K562 (cell line): ENCODE results near the gene CNKSR3. TPM values are rescaled to one million over a fixed set of nuclear protein-coding genes. Genes with fewer than 3 reads are reported as not detected.

Experiments used
- ATAC-seq: fragments of 200-7000 bp; cut with Tn5 transposase; 3 replicates; pipeline ENCODE4 v1.9.1; 2020; ENCODE audit warnings: moderate library complexity
- BruUV-seq: library from RNA; stranded (reverse); fragments of 400-500 nt; replicated peaks from 2 replicates; lab custom pipeline; 2021; lab: Mats Ljungman, UMichigan
- CTCF ChIA-PET: fragments of 300-600 bp; formaldehyde crosslinking; extraction: SDS; loops from one replicate; lab custom pipeline; 2021; ENCODE audit warnings: low intra/inter-chr PET ratio; lab: Yijun Ruan, JAX
- POLR2A ChIA-PET: fragments of 300-600, 350-650 bp; sonication (Branson Sonifier 250); formaldehyde crosslinking; extraction: SDS; loops from one replicate; lab custom pipeline; 2021; ENCODE audit warnings: antibody characterized with exemption, inconsistent platforms; lab: Yijun Ruan, JAX
- DNase-seq, 4 experiments: peaks; one replicate each; pipeline versions ENCODE4 v3.0.0 to v3.0.0-alpha.2; 2011 to 2018; ENCODE audit warnings: low spot score in 3 of 4, mixed read lengths in 3 of 4; ENCODE audit errors: extremely low read depth in 1 of 4
- FAIRE-seq: peaks from 2 replicates; lab custom pipeline; 2011; peaks lifted over from hg19 to GRCh38; lab: Jason Lieb, UNC
- H2AFZ ChIP-seq: 2 replicates; pipeline ENCODE4 v1.6.0; 2011; ENCODE audit warnings: low read depth, low read length, control low read depth, inconsistent platforms
- H3K27ac ChIP-seq: fragments of 200-600 bp; 3 replicates; pipeline ENCODE4 v1.8.0; 2011; ENCODE audit warnings: low read depth, mild to moderate bottlenecking, control low read depth, inconsistent platforms, low read length, moderate library complexity, mixed read lengths; ENCODE audit errors: extremely low read depth
- H3K27me3 ChIP-seq, 2 experiments: fragments of 300-600 bp in 1 of 2; 2 replicates in 1 of 2; 3 replicates in 1 of 2; pipeline versions ENCODE4 v1.6.0 to v1.8.0; 2011; ENCODE audit warnings: inconsistent platforms in 2 of 2, low read length in 2 of 2, mild to moderate bottlenecking in 1 of 2, mixed read lengths in 1 of 2, moderate library complexity in 1 of 2; ENCODE audit not compliant: control insufficient read depth in 2 of 2, insufficient read depth in 2 of 2
- H3K36me3 ChIP-seq: fragments of 300-600 bp; 3 replicates; pipeline ENCODE4 v1.8.0; 2011; ENCODE audit warnings: mild to moderate bottlenecking, low read length, inconsistent platforms; ENCODE audit not compliant: control insufficient read depth, insufficient read depth
- H3K4me1 ChIP-seq, 2 experiments: fragments of 200-600 bp in 1 of 2; replicated peaks in 1 of 2; 2 replicates in 1 of 2; 3 replicates in 1 of 2; pipeline versions ENCODE4 v1.5.1 to v1.8.0; 2011; ENCODE audit warnings: inconsistent platforms in 2 of 2, low read length in 2 of 2, mild to moderate bottlenecking in 1 of 2, mixed read lengths in 1 of 2, moderate library complexity in 1 of 2; ENCODE audit not compliant: control insufficient read depth in 2 of 2, insufficient read depth in 2 of 2
- H3K4me2 ChIP-seq: 2 replicates; pipeline ENCODE4 v1.6.1; 2011; ENCODE audit warnings: low read length, control low read depth, inconsistent platforms, mixed read lengths; ENCODE audit not compliant: insufficient read depth
- H3K4me3 ChIP-seq: fragments of 200-600 bp; sonication (generic), shearing (Covaris generic); 2 replicates; pipeline ENCODE4 v1.5.1; 2016; ENCODE audit warnings: control low read depth, inconsistent platforms
- H3K79me2 ChIP-seq: fragments of 200-600 bp; 3 replicates; pipeline ENCODE4 v1.8.0; 2011; ENCODE audit warnings: low read length, inconsistent platforms; ENCODE audit not compliant: control insufficient read depth, insufficient read depth
- H3K9ac ChIP-seq, 2 experiments: 2 replicates each; pipeline versions ENCODE4 v1.6.0 to v1.6.1; 2011; ENCODE audit warnings: low read depth in 2 of 2, low read length in 2 of 2, control low read depth in 1 of 2, inconsistent platforms in 1 of 2, mild to moderate bottlenecking in 1 of 2, mixed read lengths in 1 of 2; ENCODE audit not compliant: insufficient read depth in 1 of 2
- H3K9me1 ChIP-seq: one replicate; pipeline ENCODE4 v1.6.0; 2011; ENCODE audit warnings: inconsistent platforms, mild to moderate bottlenecking, low read length, moderate library complexity; ENCODE audit not compliant: control insufficient read depth, insufficient read depth
- H3K9me3 ChIP-seq: replicated peaks from 2 replicates; pipeline ENCODE4 v1.5.1; 2011; ENCODE audit warnings: low read depth, low read length, inconsistent platforms; ENCODE audit not compliant: control insufficient read depth, insufficient read depth
- H4K20me1 ChIP-seq: replicated peaks from 2 replicates; pipeline ENCODE4 v1.6.1; 2011; ENCODE audit warnings: low read length, inconsistent platforms, mixed read lengths; ENCODE audit not compliant: control insufficient read depth, insufficient read depth
- ARID3A ChIP-seq: IDR thresholded peaks from 2 replicates; pipeline ENCODE4 v1.6.1; 2012; ENCODE audit warnings: low read depth, low read length, improper control_type of control experiment, borderline replicate concordance
- CREB5 ChIP-seq: fragments of 250-450 bp; sonication (Bioruptor Pico); IDR thresholded peaks from 2 replicates; pipeline ENCODE4 v1.5.0; 2020; ENCODE audit warnings: mild to moderate bottlenecking
- DLX4 ChIP-seq: fragments of 250-450 bp; sonication (Bioruptor Pico); IDR thresholded peaks from 2 replicates; pipeline ENCODE4 v1.6.1; 2021; ENCODE audit warnings: mild to moderate bottlenecking
- ETS1 ChIP-seq: conservative IDR thresholded peaks from 2 replicates; pipeline ENCODE4 v1.6.1; 2011; ENCODE audit warnings: low read depth, mild to moderate bottlenecking, low read length; ENCODE audit not compliant: control insufficient read depth
- EWSR1 ChIP-seq: fragments of 450-650 bp; IDR thresholded peaks from 2 replicates; pipeline ENCODE4 v1.6.1; 2018; ENCODE audit warnings: borderline replicate concordance, mild to moderate bottlenecking, low read depth, moderate library complexity; ENCODE audit not compliant: partially characterized antibody
- GTF2F1 ChIP-seq: IDR thresholded peaks from 2 replicates; pipeline ENCODE4 v1.6.1; 2011; ENCODE audit warnings: low read depth, low read length, improper control_type of control experiment
- HDGF ChIP-seq: fragments of 450-650 bp; IDR thresholded peaks from 2 replicates; pipeline ENCODE4 v1.6.1; 2016
- JUN ChIP-seq, 2 experiments: sonication (generic) in 1 of 2; formaldehyde crosslinking in 1 of 2; IDR thresholded peaks; 2 replicates each; pipeline versions ENCODE4 v1.6.1 to v1.8.0; 2012 to 2022; ENCODE audit warnings: borderline replicate concordance in 2 of 2, mild to moderate bottlenecking in 2 of 2, improper control_type of control experiment in 1 of 2, low read depth in 1 of 2, low read length in 1 of 2, missing genetic modification reagents in 1 of 2
- MXD1 ChIP-seq: fragments of 250-450 bp; sonication (Bioruptor Pico); IDR thresholded peaks from 2 replicates; pipeline ENCODE4 v1.8.0; 2021; ENCODE audit warnings: borderline replicate concordance, mild to moderate bottlenecking, moderate library complexity; ENCODE audit not compliant: poor library complexity, severe bottlenecking
- NFE2L1 ChIP-seq: fragments of 450-650 bp; IDR thresholded peaks from 2 replicates; pipeline ENCODE4 v1.6.1; 2016; ENCODE audit warnings: missing genetic modification characterization, low read depth, mild to moderate bottlenecking, missing compliant biosample characterization, moderate library complexity, borderline replicate concordance
- PTRF ChIP-seq: fragments of 450-650 bp; IDR thresholded peaks from 2 replicates; pipeline ENCODE4 v1.6.1; 2016; ENCODE audit warnings: mild to moderate bottlenecking, missing genetic modification characterization, missing compliant biosample characterization
- THRB ChIP-seq: fragments of 450-650 bp; formaldehyde crosslinking; conservative IDR thresholded peaks from 2 replicates; pipeline ENCODE4 v1.4.0; 2022; ENCODE audit warnings: mild to moderate bottlenecking, missing genetic modification characterization
- XRCC3 ChIP-seq: fragments of 450-650 bp; IDR thresholded peaks from 2 replicates; pipeline ENCODE4 v1.6.1; 2017; ENCODE audit warnings: mild to moderate bottlenecking, moderate library complexity
- ZEB2 ChIP-seq: fragments of 450-650 bp; IDR thresholded peaks from 2 replicates; pipeline ENCODE4 v1.6.1; 2016
- WGBS: fragments of 100-300 bp; shearing (Covaris generic); methylation state at CpG from one replicate; pipeline ENCODE4 v1.1.6; 2016; ENCODE audit warnings: low coverage, mixed read lengths; ENCODE audit not compliant: insufficient coverage; ENCODE audit errors: missing lambda C conversion rate; 5-methylcytosine and 5-hydroxymethylcytosine counted together
- in situ Hi-C: fragments of 300-500 bp; cut with MboI; formaldehyde crosslinking; loops from 4 replicates; pipeline ENCODE4 v1.15.0; 2018; ENCODE audit warnings: inconsistent platforms, mixed read lengths
- intact Hi-C: fragments of 100-400 bp; cut with micrococcal nuclease; formaldehyde crosslinking; loops from 2 replicates; pipeline ENCODE4 v1.14.2; 2022
- polyA plus RNA-seq, 8 experiments: library from polyadenylated mRNA; depleted of rRNA in 4 of 8; stranded (reverse) in 5 of 8; unstranded in 3 of 8; fragments of >200 nt; fragmentation: Nextera tagmentation in 2 of 8; fragmentation: Illumina TruSeq in 1 of 8; extraction: Ambion mirVana in 2 of 8; extraction: Trizol in 1 of 8; gene quantifications; 2 replicates each; pipeline versions ENCODE4 v1.2.1 to v1.2.3, GENCODE V29; 2011 to 2014; ENCODE audit warnings: inconsistent platforms in 1 of 8, missing spikeins in 1 of 8
- total RNA-seq, 7 experiments: library from RNA; depleted of rRNA in 6 of 7; stranded (reverse); fragments of >200 nt in 6 of 7; fragmentation: Illumina TruSeq in 2 of 7; extraction: Trizol in 2 of 7; gene quantifications; 2 replicates each; pipeline versions ENCODE4 v1.2.1 to v1.2.3, GENCODE V29; 2011 to 2021; ENCODE audit warnings: low replicate concordance in 1 of 7

Gene CNKSR3
- total and polyA plus RNA-seq, 9 of the 15 experiments (the other 6 are each of a cell fraction or from before 2014, with no cell fraction given): 4.5 to 29.6 (median 9.5) TPM

- H3K9ac ChIP-seq: no peak overlapping the region
- no peak overlapping the region for H3K4me2 ChIP-seq
- H3K4me1 ChIP-seq: peaks cover 0 to 5% of the 10 kb centered on the region in 2 experiments; a peak in 1 of 5 replicates
- ATAC-seq (no peak), DNase-seq (no peak), FAIRE-seq (no peak)
- POLR2A ChIA-PET: no interaction called here
- CTCF ChIA-PET: no interaction called here
- no peak overlapping the region for H3K27ac ChIP-seq
- H3K4me3 ChIP-seq: no peak overlapping the region
- WGBS: 0% methylated on average over 1 of the region's 1 CpG
- no peaks in the 10 kb centered on the region for H3K9me1 ChIP-seq
- H3K9me3 ChIP-seq: no peaks in the 10 kb centered on the region
- no peaks in the 10 kb centered on the region for H3K79me2 ChIP-seq
- H3K27me3 ChIP-seq: peaks cover 5 to 30% of the 10 kb centered on the region in 2 experiments; a peak in 3 of 5 replicates
- in situ Hi-C loops: no loop called here
- H4K20me1 ChIP-seq: no peaks in the 10 kb centered on the region
- no TSS peak for BruUV-seq
- H3K36me3 ChIP-seq: no peaks in the 10 kb centered on the region
- intact Hi-C loops: no loop called here
- no peak overlapping the region for H2AFZ ChIP-seq
- no peak for TF ChIP-seq GTF2F1
- no peak for TF ChIP-seq ZEB2
- no peak for TF ChIP-seq DLX4 (CRISPR knock-in tag)
- no peak for TF ChIP-seq PTRF
- no peak for TF ChIP-seq JUN (IDR thresholded peaks at IDR 0.05; ENCODE audit: borderline replicate concordance, low read depth, low read length)
- TF ChIP-seq JUN (CRISPR knock-in tag; IDR thresholded peaks at IDR 0.05; ENCODE audit: borderline replicate concordance): no peak
- no peak for TF ChIP-seq HDGF
- no peak for TF ChIP-seq ARID3A
- TF ChIP-seq THRB (CRISPR knock-in tag): no peak
- TF ChIP-seq NFE2L1 (tag): no peak
- TF ChIP-seq EWSR1: no peak
- no peak for TF ChIP-seq ETS1
- no peak for TF ChIP-seq CREB5 (CRISPR knock-in tag)
- TF ChIP-seq XRCC3: no peak
- no peak for TF ChIP-seq MXD1 (CRISPR knock-in tag)
Measured at GRCh38 chr6:154353626-154354025, 156.9 kb downstream of the CNKSR3 start.
